ENCODE results near the gene LCE7A. TPM values are rescaled to one million over a fixed set of nuclear protein-coding genes. Genes with fewer than 3 reads are reported as not detected.

The LCE7A gene, protein sequence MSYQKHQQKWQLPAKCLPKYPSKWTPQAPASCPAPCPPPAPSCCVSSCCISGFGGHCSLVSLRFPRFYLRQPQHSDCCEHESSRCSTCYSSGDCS
- not detected for polyA plus RNA-seq (2013, experiment 1 of 2)
- not detected for polyA plus RNA-seq (2013, experiment 2 of 2)

DNA sequence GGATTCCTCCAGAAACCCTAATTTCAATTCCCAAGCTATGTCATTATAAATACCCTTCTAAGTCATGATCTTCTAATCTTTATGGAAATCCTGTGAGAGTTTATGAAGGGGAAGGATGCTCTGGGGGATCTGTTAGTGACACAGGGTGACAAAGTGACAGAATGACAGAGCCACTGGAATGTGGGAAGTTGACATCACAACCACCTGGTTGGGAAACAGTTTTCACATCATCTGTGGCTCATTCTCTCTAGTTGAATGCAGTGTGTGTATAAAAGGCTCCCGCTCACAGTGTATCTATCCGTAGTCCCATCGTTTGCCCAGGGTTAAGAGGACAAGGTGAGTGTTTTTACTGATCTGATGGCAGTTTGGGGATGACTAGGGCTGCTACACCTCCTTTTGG is at the start of gene LCE7A:
LCE7A (plus strand) TSS at position 301 of the 400 bp plus-strand sequence. CDS start 702 bp downstream, outside the sequence.
- Histone ChIP-seq H3K4me2 (ENCODE audit: low read length) (no peak within 1 kb of the TSS), H4K8ac (ENCODE audit: low read depth, low read length) (no peak within 1 kb of the TSS), H2BK120ac (ENCODE audit: low read depth, low read length) (no peak within 1 kb of the TSS), H3K9ac (ENCODE audit: low read length) (no peak within 1 kb of the TSS), H3K27me3 (ENCODE audit: insufficient read depth, low read length, poor library complexity) (no peaks in the 10 kb centered on the region), H3K4ac (ENCODE audit: low read depth, low read length) (no peak within 1 kb of the TSS), H3K36me3 (ENCODE audit: control insufficient read depth, insufficient read depth, low read length) (no peaks in the 10 kb centered on the region), H4K5ac (ENCODE audit: low read length) (no peak within 1 kb of the TSS), H2AK5ac (ENCODE audit: low read length) (no peak within 1 kb of the TSS), H3K23ac (ENCODE audit: low read length) (no peak within 1 kb of the TSS), H3K79me1 (ENCODE audit: low read length) (no peaks in the 10 kb centered on the region), H3K4me1 (ENCODE audit: control insufficient read depth, low read depth, low read length) (no peaks in the 10 kb centered on the region), H3K56ac (ENCODE audit: low read length) (no peak within 1 kb of the TSS), H2BK15ac (replicated peaks; ENCODE audit: low read depth) (no peak within 1 kb of the TSS), H3K4me3 (ENCODE audit: low read length) (no peak within 1 kb of the TSS), H3K18ac (ENCODE audit: low read length) (no peak within 1 kb of the TSS), H3K79me2 (ENCODE audit: control insufficient read depth, insufficient read depth, low read length) (no peaks in the 10 kb centered on the region), H3K27ac (ENCODE audit: low read depth, low read length) (no peak within 1 kb of the TSS), H2BK5ac (ENCODE audit: low read length) (no peak within 1 kb of the TSS)
- no peak for DNase-seq
- WGBS (ENCODE audit: extremely low coverage, insufficient coverage, low lambda C conversion rate), result no CpG with 5 or more reads among the region's 3 CpGs

DNA sequence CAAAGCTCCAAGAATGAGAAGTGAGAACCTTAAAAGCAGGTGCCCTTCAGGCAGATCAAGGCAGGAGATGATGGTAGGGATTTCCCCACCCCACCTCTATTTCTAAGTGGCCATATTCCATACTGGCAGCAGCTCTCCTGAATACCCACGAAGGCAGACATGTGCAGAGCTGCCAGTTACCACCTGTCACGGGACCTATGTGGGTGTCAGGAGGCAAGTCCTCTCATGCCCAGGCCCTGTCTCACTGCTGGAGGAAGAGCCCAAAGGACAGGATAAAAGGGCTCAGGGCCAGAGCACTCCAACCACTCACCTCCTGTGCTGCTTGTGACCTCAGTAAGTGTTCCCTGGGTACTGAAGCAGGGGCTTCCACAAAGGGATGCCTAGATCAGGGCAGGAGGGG is 48.7 kb upstream of the LCE7A start:
- H2AK5ac ChIP-seq (ENCODE audit: low read length), result no peak overlapping the region
- no peak overlapping the region for H4K5ac ChIP-seq (ENCODE audit: low read length)
- no peak overlapping the region for H2BK5ac ChIP-seq (ENCODE audit: low read length)
- H2BK15ac ChIP-seq (replicated peaks; ENCODE audit: low read depth), result no peak overlapping the region
- DNase-seq, result no peak
- no peak overlapping the region for H3K18ac ChIP-seq (ENCODE audit: low read length)
- no peak overlapping the region for H4K8ac ChIP-seq (ENCODE audit: low read depth, low read length)
- no peaks in the 10 kb centered on the region for H3K4me1 ChIP-seq (ENCODE audit: control insufficient read depth, low read depth, low read length)
- no peaks in the 10 kb centered on the region for H3K79me1 ChIP-seq (ENCODE audit: low read length)
- no peak overlapping the region for H3K9ac ChIP-seq (ENCODE audit: low read length)
- H3K4me3 ChIP-seq (ENCODE audit: low read length), result no peak overlapping the region
- no peaks in the 10 kb centered on the region for H3K79me2 ChIP-seq (ENCODE audit: control insufficient read depth, insufficient read depth, low read length)
- H3K27me3 ChIP-seq (ENCODE audit: insufficient read depth, low read length, poor library complexity), result no peaks in the 10 kb centered on the region
- H3K27ac ChIP-seq (ENCODE audit: low read depth, low read length), result no peak overlapping the region
- no peak overlapping the region for H3K23ac ChIP-seq (ENCODE audit: low read length)
- H3K36me3 ChIP-seq (ENCODE audit: control insufficient read depth, insufficient read depth, low read length), result no peaks in the 10 kb centered on the region
- no peak overlapping the region for H3K4ac ChIP-seq (ENCODE audit: low read depth, low read length)
- no peak overlapping the region for H2BK120ac ChIP-seq (ENCODE audit: low read depth, low read length)
- no peak overlapping the region for H3K56ac ChIP-seq (ENCODE audit: low read length)
- no peak overlapping the region for H3K4me2 ChIP-seq (ENCODE audit: low read length)
- no CpG with 5 or more reads among the region's 2 CpGs for WGBS (ENCODE audit: extremely low coverage, insufficient coverage, low lambda C conversion rate)

DNA sequence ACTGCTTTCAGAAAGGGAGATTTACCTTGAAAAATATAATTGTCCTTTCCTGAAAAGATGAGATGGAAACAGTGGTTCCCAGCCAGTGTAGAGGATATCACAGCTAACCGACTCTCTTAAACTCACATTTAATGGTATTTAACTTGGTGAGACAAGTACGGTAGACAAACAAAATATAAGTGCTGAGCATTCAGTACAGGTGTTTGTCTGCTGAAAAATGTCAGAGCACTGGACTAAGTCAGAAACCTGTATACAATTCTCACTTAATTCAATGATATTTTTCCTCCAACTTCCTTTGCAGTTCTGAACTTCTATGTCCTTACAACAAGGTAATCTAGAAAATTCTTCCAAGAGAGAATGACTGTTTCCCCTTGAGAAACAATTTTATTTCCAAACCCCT is 48.1 kb upstream of the LCE7A start, which contains the start of gene LCE1B:
LCE1B (plus strand) TSS at position 301 of the 400 bp plus-strand sequence. CDS start 476 bp downstream, outside the sequence.
- Histone ChIP-seq H4K5ac (ENCODE audit: low read length) (no peak within 1 kb of the TSS), H3K4me1 (ENCODE audit: control insufficient read depth, low read depth, low read length) (no peaks in the 10 kb centered on the region), H3K79me2 (ENCODE audit: control insufficient read depth, insufficient read depth, low read length) (no peaks in the 10 kb centered on the region), H3K4me2 (ENCODE audit: low read length) (no peak within 1 kb of the TSS), H3K23ac (ENCODE audit: low read length) (no peak within 1 kb of the TSS), H4K8ac (ENCODE audit: low read depth, low read length) (no peak within 1 kb of the TSS), H3K9ac (ENCODE audit: low read length) (no peak within 1 kb of the TSS), H3K56ac (ENCODE audit: low read length) (no peak within 1 kb of the TSS), H3K27ac (ENCODE audit: low read depth, low read length) (no peak within 1 kb of the TSS), H3K79me1 (ENCODE audit: low read length) (no peaks in the 10 kb centered on the region), H2BK5ac (ENCODE audit: low read length) (no peak within 1 kb of the TSS), H2AK5ac (ENCODE audit: low read length) (no peak within 1 kb of the TSS), H3K18ac (ENCODE audit: low read length) (no peak within 1 kb of the TSS), H2BK15ac (replicated peaks; ENCODE audit: low read depth) (no peak within 1 kb of the TSS), H3K4me3 (ENCODE audit: low read length) (no peak within 1 kb of the TSS), H3K27me3 (ENCODE audit: insufficient read depth, low read length, poor library complexity) (no peaks in the 10 kb centered on the region), H2BK120ac (ENCODE audit: low read depth, low read length) (no peak within 1 kb of the TSS), H3K4ac (ENCODE audit: low read depth, low read length) (no peak within 1 kb of the TSS), H3K36me3 (ENCODE audit: control insufficient read depth, insufficient read depth, low read length) (no peaks in the 10 kb centered on the region)
- no CpG with 5 or more reads among the region's 2 CpGs for WGBS (ENCODE audit: extremely low coverage, insufficient coverage, low lambda C conversion rate)
- DNase-seq, result no peak

DNA sequence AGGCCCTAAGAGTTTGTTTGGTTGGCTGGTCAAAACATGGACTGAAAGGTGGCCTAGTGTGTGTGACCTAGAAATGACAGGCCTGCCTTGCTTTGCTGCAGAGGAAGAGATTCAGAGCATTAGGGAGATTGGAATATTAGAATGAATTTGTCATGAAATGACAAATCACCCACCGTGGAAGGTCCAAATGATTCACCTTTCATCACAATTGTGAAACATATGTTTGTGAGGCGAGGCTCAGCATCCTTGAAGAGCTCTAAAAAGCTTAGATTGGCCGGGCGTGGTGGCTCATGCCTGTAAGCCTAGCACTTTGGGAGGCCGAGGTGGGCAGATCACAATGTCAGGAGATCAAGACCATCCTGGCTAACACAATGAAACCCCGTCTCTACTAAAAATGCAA is 42.5 kb upstream of the LCE7A start:
- H3K4me3 ChIP-seq (ENCODE audit: low read length), result no peak overlapping the region
- no peak overlapping the region for H2BK5ac ChIP-seq (ENCODE audit: low read length)
- H3K18ac ChIP-seq (ENCODE audit: low read length), result no peak overlapping the region
- H3K79me1 ChIP-seq (ENCODE audit: low read length), result no peaks in the 10 kb centered on the region
- DNase-seq, result no peak
- H3K36me3 ChIP-seq (ENCODE audit: control insufficient read depth, insufficient read depth, low read length), result no peaks in the 10 kb centered on the region
- no peak overlapping the region for H3K23ac ChIP-seq (ENCODE audit: low read length)
- no peak overlapping the region for H3K4me2 ChIP-seq (ENCODE audit: low read length)
- H4K5ac ChIP-seq (ENCODE audit: low read length), result no peak overlapping the region
- no peak overlapping the region for H2BK15ac ChIP-seq (replicated peaks; ENCODE audit: low read depth)
- H4K8ac ChIP-seq (ENCODE audit: low read depth, low read length), result no peak overlapping the region
- no peak overlapping the region for H3K9ac ChIP-seq (ENCODE audit: low read length)
- no peaks in the 10 kb centered on the region for H3K27me3 ChIP-seq (ENCODE audit: insufficient read depth, low read length, poor library complexity)
- H3K27ac ChIP-seq (ENCODE audit: low read depth, low read length), result no peak overlapping the region
- H2BK120ac ChIP-seq (ENCODE audit: low read depth, low read length), result no peak overlapping the region
- WGBS (ENCODE audit: extremely low coverage, insufficient coverage, low lambda C conversion rate), result no CpG with 5 or more reads among the region's 6 CpGs
- H3K4me1 ChIP-seq (ENCODE audit: control insufficient read depth, low read depth, low read length), result no peaks in the 10 kb centered on the region
- H2AK5ac ChIP-seq (ENCODE audit: low read length), result no peak overlapping the region
- no peak overlapping the region for H3K4ac ChIP-seq (ENCODE audit: low read depth, low read length)
- H3K56ac ChIP-seq (ENCODE audit: low read length), result no peak overlapping the region
- H3K79me2 ChIP-seq (ENCODE audit: control insufficient read depth, insufficient read depth, low read length), result no peaks in the 10 kb centered on the region

DNA sequence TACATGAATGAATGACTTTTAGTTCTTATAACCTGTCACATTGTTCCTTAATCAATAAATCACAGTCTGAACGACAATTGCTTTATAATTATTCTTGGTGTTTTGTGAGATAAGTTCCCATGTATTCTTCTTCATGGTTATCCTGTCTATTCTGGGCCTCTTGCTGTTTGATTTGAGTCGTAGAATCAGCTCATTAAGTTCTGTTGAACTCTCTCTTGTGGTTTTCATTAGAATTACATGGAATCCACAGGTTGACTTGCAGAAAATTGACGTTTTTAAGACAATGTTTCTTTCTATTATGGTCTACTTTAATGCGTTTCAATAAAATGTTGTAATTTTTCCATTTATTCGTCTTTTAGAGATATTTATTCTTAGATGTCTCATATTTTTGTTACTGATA is 36.5 kb upstream of the LCE7A start:
- H3K4me2 ChIP-seq (ENCODE audit: low read length), result no peak overlapping the region
- H4K8ac ChIP-seq (ENCODE audit: low read depth, low read length), result no peak overlapping the region
- no peak overlapping the region for H3K27ac ChIP-seq (ENCODE audit: low read depth, low read length)
- H3K27me3 ChIP-seq (ENCODE audit: insufficient read depth, low read length, poor library complexity), result no peaks in the 10 kb centered on the region
- no peak overlapping the region for H3K9ac ChIP-seq (ENCODE audit: low read length)
- H3K4ac ChIP-seq (ENCODE audit: low read depth, low read length), result no peak overlapping the region
- H3K23ac ChIP-seq (ENCODE audit: low read length), result no peak overlapping the region
- no peaks in the 10 kb centered on the region for H3K79me1 ChIP-seq (ENCODE audit: low read length)
- H4K5ac ChIP-seq (ENCODE audit: low read length), result no peak overlapping the region
- H2AK5ac ChIP-seq (ENCODE audit: low read length), result no peak overlapping the region
- no peak overlapping the region for H2BK15ac ChIP-seq (replicated peaks; ENCODE audit: low read depth)
- H2BK5ac ChIP-seq (ENCODE audit: low read length), result no peak overlapping the region
- no peak overlapping the region for H2BK120ac ChIP-seq (ENCODE audit: low read depth, low read length)
- H3K4me3 ChIP-seq (ENCODE audit: low read length), result no peak overlapping the region
- no peak overlapping the region for H3K18ac ChIP-seq (ENCODE audit: low read length)
- no CpG with 5 or more reads among the region's 5 CpGs for WGBS (ENCODE audit: extremely low coverage, insufficient coverage, low lambda C conversion rate)
- no peaks in the 10 kb centered on the region for H3K4me1 ChIP-seq (ENCODE audit: control insufficient read depth, low read depth, low read length)
- H3K56ac ChIP-seq (ENCODE audit: low read length), result no peak overlapping the region
- no peak for DNase-seq
- no peaks in the 10 kb centered on the region for H3K79me2 ChIP-seq (ENCODE audit: control insufficient read depth, insufficient read depth, low read length)
- no peaks in the 10 kb centered on the region for H3K36me3 ChIP-seq (ENCODE audit: control insufficient read depth, insufficient read depth, low read length)

DNA sequence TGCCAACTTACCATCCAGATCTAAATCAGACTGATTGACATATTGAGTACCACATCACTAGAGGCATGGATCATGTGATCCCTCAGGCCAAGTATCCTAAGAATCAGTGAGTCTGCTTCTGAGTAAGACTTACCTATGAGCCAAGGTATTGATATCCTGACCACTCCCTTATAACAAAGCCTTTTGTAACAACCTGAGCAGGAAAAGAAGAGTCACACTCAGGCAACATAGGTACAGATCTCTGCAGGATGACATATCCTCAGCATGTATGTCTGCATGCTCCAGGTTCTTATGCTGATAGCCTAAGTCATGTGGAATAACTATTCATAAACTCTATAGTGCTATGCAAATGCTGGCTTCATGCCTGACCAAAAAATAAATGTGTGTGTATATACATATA is 34.8 kb upstream of the LCE7A start:
- Histone ChIP-seq H3K4me2 (ENCODE audit: low read length) (no peak overlapping the region), H4K8ac (ENCODE audit: low read depth, low read length) (no peak overlapping the region), H3K27ac (ENCODE audit: low read depth, low read length) (no peak overlapping the region), H2AK5ac (ENCODE audit: low read length) (no peak overlapping the region), H3K79me1 (ENCODE audit: low read length) (no peaks in the 10 kb centered on the region), H3K23ac (ENCODE audit: low read length) (no peak overlapping the region), H3K27me3 (ENCODE audit: insufficient read depth, low read length, poor library complexity) (no peaks in the 10 kb centered on the region), H3K4ac (ENCODE audit: low read depth, low read length) (no peak overlapping the region), H2BK5ac (ENCODE audit: low read length) (no peak overlapping the region), H3K4me1 (ENCODE audit: control insufficient read depth, low read depth, low read length) (no peaks in the 10 kb centered on the region), H3K56ac (ENCODE audit: low read length) (no peak overlapping the region), H3K79me2 (ENCODE audit: control insufficient read depth, insufficient read depth, low read length) (no peaks in the 10 kb centered on the region), H3K4me3 (ENCODE audit: low read length) (no peak overlapping the region), H2BK120ac (ENCODE audit: low read depth, low read length) (no peak overlapping the region), H3K18ac (ENCODE audit: low read length) (no peak overlapping the region), H3K36me3 (ENCODE audit: control insufficient read depth, insufficient read depth, low read length) (no peaks in the 10 kb centered on the region), H2BK15ac (replicated peaks; ENCODE audit: low read depth) (no peak overlapping the region), H3K9ac (ENCODE audit: low read length) (no peak overlapping the region), H4K5ac (ENCODE audit: low read length) (no peak overlapping the region)
- no peak for DNase-seq

All from mesendoderm (in vitro differentiated cells).